ENCODE results near the gene SPINK4.

Gene SPINK4, protein sequence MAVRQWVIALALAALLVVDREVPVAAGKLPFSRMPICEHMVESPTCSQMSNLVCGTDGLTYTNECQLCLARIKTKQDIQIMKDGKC

DNA sequence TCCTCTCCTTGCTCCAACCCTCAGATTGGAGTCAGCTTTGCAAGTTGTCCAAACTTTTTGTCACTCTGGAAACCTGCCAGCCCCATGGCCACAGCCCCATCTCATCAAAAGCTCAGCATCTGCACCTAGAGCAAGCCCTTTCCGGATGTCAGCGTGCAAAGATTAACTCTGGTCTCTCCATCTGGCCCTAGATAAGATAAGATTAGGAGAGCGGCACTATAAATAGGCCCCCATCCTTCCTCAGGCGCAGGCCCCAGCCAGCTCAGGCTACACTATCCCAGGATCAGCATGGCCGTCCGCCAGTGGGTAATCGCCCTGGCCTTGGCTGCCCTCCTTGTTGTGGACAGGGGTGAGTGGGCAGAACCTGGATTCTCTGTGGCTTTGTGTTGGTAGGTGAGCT lies at the start of gene SPINK4:
Gene SPINK4, plus strand, starts transcription at position 247 of the 400 bp plus-strand sequence. Its CDS starts 42 bp downstream, at position 289.
- TF ChIP-seq, protein P1, sequence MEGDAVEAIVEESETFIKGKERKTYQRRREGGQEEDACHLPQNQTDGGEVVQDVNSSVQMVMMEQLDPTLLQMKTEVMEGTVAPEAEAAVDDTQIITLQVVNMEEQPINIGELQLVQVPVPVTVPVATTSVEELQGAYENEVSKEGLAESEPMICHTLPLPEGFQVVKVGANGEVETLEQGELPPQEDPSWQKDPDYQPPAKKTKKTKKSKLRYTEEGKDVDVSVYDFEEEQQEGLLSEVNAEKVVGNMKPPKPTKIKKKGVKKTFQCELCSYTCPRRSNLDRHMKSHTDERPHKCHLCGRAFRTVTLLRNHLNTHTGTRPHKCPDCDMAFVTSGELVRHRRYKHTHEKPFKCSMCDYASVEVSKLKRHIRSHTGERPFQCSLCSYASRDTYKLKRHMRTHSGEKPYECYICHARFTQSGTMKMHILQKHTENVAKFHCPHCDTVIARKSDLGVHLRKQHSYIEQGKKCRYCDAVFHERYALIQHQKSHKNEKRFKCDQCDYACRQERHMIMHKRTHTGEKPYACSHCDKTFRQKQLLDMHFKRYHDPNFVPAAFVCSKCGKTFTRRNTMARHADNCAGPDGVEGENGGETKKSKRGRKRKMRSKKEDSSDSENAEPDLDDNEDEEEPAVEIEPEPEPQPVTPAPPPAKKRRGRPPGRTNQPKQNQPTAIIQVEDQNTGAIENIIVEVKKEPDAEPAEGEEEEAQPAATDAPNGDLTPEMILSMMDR (IDR thresholded peaks at IDR 0.05; ENCODE audit: extremely low read depth, missing control alignments): no peak
- no peak for DNase-seq (ENCODE audit: low spot score)

DNA sequence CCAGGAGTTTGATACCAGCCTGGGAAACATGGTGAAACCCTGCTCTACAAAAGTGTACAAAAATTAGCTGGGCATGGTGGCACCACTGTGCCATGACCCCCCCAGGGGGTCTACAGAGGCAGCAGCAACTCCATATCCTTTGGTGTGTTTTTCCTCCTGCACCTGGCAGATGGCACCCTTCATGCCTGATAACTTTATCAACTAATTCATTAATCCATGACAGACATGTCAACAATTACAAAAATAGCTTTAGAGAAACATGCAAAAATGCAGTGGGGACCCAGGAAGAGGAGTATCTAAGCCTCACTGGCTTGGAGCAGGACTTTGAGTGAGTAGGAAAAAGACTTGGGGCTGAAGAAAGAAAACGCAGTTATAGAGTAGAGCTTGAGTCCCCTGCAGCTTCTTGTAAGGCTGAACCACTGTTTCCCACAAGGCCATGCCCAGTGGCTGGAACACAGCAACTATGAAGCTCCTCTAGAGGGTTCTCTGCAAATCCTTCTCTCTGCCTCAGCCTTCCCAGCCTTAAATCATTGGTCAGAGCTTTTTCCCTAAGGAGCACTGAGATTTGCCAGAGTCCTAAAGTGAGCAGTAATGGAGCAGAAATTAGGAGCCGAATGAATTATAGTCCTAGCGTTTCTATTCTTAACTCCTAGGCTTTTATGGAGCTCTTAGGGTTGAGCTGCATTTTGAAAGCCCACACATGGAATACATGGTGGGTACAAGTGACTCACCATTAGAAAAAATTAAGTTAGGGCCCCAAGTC lies 47.3 kb upstream of the SPINK4 start:
- TF ChIP-seq, protein P1 (IDR thresholded peaks at IDR 0.05; ENCODE audit: extremely low read depth, missing control alignments): no peak
- DNase-seq (ENCODE audit: low spot score): no peak

DNA sequence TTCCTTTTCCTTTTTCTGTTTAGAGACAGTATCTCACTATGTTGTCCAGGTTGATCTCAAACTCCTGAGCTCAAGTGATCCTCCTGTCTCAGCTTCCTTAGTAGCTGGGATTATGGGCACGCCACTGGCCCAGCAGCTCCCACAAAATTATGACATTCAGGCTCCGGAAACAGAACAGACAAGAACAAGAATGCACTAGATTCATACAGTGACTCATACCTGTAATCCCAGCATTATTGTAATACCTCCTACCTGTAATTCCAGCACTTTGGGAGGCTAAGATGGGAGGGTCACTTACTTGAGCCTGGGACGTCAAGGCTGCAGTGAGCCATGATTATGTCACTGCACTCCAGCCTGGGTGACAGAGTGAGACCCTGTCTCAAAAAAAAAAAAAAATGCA lies 46.1 kb upstream of the SPINK4 start:
- TF ChIP-seq, protein P1 (IDR thresholded peaks at IDR 0.05; ENCODE audit: extremely low read depth, missing control alignments): no peak
- no peak for DNase-seq (ENCODE audit: low spot score)

DNA sequence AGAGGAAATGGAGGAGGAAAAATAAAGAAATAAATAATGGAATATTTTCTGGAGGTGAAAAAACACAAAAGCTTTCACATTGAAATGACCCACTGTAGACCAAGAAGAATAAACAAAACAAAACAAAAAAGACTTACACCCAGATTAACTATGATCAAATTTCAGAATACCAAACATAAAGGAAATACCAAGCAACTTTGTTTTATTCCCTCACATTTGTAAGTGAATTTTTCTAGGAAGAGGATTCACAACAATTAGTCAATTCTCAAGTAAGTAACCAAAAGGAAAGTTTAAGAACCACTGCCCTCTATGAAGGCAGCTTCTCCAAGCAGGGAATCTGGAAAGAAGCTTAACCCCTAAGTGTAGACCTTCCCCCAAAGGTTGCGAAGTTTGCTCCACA lies 43.2 kb upstream of the SPINK4 start:
- TF ChIP-seq, protein P1 (IDR thresholded peaks at IDR 0.05; ENCODE audit: extremely low read depth, missing control alignments): no peak
- no peak for DNase-seq (ENCODE audit: low spot score)

DNA sequence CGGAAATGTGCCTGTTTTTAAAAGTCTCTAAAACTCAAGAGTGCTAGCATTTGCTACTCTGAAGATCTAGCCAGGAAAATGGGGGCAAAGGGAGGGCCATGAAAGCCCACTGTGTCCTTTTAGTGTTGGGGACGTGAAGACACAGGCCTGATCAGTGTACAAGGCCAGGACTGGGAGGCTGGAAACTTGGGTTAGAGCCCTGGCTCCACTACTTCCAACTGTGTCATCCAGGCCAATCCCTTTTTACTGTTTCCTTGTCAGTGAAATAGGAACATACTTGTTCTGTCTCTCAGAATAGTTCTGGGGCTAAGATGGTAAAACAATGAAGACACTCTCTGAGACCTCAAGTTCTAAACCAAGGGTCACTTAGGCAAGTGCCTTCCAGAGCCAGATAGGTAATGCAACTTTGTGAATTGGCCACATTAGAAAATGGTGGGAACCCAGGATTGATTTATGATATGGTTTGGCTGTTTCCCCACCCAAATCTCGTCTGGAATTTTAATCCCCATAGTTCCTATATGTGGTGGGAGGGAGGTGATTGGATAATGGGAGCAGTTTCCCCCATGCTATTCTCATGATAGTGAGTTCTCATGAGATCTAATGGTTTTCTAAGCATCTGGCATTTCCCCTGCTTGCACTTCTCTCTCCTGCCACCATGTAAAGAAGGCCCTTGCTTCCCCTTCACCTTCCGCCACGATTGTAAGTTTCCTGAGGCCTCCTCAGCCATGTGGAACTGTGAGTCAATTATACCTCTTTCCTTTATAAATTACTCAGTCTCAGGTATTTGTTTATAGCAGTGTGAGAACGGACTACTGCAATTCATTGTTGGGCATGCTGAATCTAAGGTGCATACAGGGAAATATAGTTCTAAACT lies 42.5 kb upstream of the SPINK4 start:
- DNase-seq (ENCODE audit: low spot score): no peak
- TF ChIP-seq, protein P1 (IDR thresholded peaks at IDR 0.05; ENCODE audit: extremely low read depth, missing control alignments): no peak

DNA sequence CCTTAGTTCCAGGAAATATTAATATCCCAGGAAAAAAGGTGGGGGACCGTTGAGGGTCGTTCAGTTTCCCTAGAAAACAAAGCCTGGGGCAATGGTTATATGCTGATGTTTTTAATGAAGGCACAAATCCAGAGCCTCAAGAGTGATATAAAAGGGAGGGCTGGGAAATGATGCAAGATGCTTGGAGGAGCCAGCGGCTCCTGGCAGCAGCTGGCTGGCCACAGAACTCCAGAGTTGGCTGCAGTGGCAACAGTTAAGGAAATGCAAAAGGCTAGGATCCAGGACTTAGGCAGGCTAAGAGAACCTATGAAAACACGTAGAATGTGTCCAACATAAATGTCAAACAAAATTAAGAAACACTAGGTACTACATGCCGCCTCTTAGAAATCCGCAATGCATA lies 41.8 kb upstream of the SPINK4 start:
- TF ChIP-seq, protein P1 (IDR thresholded peaks at IDR 0.05; ENCODE audit: extremely low read depth, missing control alignments): no peak
- DNase-seq (ENCODE audit: low spot score): no peak

DNA sequence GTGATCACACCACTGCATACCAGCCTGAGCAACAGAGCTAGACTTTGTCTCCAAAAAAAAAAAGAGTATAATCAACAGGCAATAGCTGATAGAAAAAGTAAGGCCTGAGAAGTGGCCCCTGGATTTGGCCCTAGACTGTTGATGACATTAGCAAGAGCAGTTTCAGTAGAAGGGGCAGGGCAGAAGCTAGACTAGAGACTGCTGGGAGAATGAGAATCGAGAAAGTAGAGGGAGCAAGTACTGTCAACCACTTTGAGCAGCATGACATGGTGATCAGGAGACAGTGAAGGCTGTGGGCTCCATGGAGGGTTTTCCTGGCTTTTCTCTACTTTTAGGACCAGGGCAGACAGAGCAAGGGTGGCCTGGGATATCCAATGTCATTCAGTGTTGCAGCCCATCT lies 37.9 kb upstream of the SPINK4 start:
- DNase-seq (ENCODE audit: low spot score): peak; percentile 44
- TF ChIP-seq, protein P1 (IDR thresholded peaks at IDR 0.05; ENCODE audit: extremely low read depth, missing control alignments): no peak
